Mucosa of descending colon (tissue), 3 donors: ENCODE data around the gene SIVA1. TPM values are rescaled to one million over a fixed set of nuclear protein-coding genes. Genes with fewer than 3 reads are reported as not detected.
A peak's percentile ranks its signal among the peaks of the same experiment; 100 is the strongest.

ENCODE experiments used
- ATAC-seq: fragments of 200-7000 bp; cut with Tn5 transposase; one replicate; pipeline ENCODE4 v1.9.1; 2020; ENCODE audit warnings: mild to moderate bottlenecking, moderate library complexity
- DNase-seq, 3 donors: peaks; one replicate each; pipeline ENCODE4 v3.0.0-alpha.2; 2020
- H3K36me3 ChIP-seq: fragments of 200-600 bp; one replicate; pipeline ENCODE4 v1.8.0; 2021; ENCODE audit warnings: low read depth, mild to moderate bottlenecking
- H3K4me1 ChIP-seq: fragments of 200-600 bp; one replicate; pipeline ENCODE4 v1.8.0; 2021; ENCODE audit warnings: low read depth, mild to moderate bottlenecking
- H3K4me3 ChIP-seq: fragments of 200-600 bp; one replicate; pipeline ENCODE4 v1.8.0; 2021; ENCODE audit warnings: mild to moderate bottlenecking
- H3K9me3 ChIP-seq: fragments of 200-600 bp; one replicate; pipeline ENCODE4 v1.8.0; 2021; ENCODE audit warnings: mild to moderate bottlenecking
- CTCF ChIP-seq: fragments of 200-600 bp; IDR thresholded peaks from one replicate; pipeline ENCODE4 v1.8.0; 2022; ENCODE audit warnings: antibody characterized with exemption, mild to moderate bottlenecking
- intact Hi-C, 2 donors: fragments of 100-400 bp; cut with DNase I in 1 of 2; cut with micrococcal nuclease in 1 of 2; formaldehyde crosslinking; loops; one replicate each; pipeline versions ENCODE4 v1.11.0 to v1.11.1; 2022; cut with DNase I, micrococcal nuclease
- total RNA-seq, 3 donors: library from RNA; stranded (reverse); fragmentation: NEBNext Ultra II Directional in 2 of 3; extraction: Animal tissue kit (Norgen Biotek cat#: 25700) in 2 of 3; gene quantifications; one replicate each; pipeline versions ENCODE4 v1.2.1 to v1.2.4, GENCODE V29; 2021 to 2023
- donor health status: DM: no; HTN: no; CAD: no; lungs with moderate emphysema.
- donor health status: DM: no; HTN: no; CAD: no.
- donor health status: DM: no; HTN: yes; CAD: no.

Gene SIVA1
- total RNA-seq, 3 donors from 2014 or later = 38.7 to 82.4 (median 60.4) TPM

- DNase-seq (no peak), ATAC-seq (no peak)
- intact Hi-C loops = no loop called here
- Histone ChIP-seq H3K4me3 (no peak overlapping the region), H3K4me1 (peaks cover 20% of the 10 kb centered on the region), H3K9me3 (no peaks in the 10 kb centered on the region), H3K36me3 (no peaks in the 10 kb centered on the region)
- no peak for TF ChIP-seq CTCF
Observed at GRCh38 chr14:104721505-104722431, 31.2 kb upstream of the SIVA1 start.

DNA sequence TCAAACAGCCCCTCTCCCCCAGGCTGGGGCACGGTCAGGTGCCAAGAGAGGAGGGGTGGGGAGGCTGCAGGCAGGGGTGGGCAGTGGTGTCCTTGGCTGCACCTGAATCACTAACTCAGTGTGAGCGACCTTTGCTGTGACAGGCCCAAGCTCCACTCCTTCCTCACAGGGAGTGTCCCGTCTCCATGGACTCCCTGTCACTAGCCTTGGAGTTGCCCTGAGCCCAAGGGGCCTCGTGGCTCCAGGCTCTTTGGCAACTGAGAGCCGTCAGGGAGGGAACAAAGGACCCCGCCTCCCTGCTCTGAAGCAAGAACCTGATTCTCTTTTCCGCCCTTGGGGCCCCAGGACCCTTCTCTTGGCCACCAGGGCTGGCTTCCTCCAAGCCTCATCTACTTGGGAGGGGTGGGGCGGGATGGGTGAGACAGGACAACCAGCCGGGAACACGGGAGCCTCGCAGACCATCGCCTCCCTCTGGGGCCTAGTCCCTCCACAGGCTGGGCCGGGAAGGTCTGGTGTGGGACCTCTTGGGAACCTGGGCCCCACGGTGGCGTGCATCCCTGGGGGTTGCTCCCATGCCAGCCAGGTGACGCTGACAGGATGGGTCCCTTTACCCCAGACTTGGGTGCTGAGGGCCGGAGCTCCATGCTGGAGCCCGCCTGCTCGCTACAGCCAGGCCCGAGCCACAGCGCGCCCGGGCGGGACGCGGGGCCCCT, 29.9 kb upstream of the SIVA1 start:
- intact Hi-C loops = no loop called here
- peaks cover 20% of the 10 kb centered on the region for H3K4me1 ChIP-seq
- H3K36me3 ChIP-seq = no peaks in the 10 kb centered on the region
- no peaks in the 10 kb centered on the region for H3K9me3 ChIP-seq
- DNase-seq (no peak), ATAC-seq (peak; percentile 45)
- TF ChIP-seq CTCF = no peak
- no peak overlapping the region for H3K4me3 ChIP-seq

DNA sequence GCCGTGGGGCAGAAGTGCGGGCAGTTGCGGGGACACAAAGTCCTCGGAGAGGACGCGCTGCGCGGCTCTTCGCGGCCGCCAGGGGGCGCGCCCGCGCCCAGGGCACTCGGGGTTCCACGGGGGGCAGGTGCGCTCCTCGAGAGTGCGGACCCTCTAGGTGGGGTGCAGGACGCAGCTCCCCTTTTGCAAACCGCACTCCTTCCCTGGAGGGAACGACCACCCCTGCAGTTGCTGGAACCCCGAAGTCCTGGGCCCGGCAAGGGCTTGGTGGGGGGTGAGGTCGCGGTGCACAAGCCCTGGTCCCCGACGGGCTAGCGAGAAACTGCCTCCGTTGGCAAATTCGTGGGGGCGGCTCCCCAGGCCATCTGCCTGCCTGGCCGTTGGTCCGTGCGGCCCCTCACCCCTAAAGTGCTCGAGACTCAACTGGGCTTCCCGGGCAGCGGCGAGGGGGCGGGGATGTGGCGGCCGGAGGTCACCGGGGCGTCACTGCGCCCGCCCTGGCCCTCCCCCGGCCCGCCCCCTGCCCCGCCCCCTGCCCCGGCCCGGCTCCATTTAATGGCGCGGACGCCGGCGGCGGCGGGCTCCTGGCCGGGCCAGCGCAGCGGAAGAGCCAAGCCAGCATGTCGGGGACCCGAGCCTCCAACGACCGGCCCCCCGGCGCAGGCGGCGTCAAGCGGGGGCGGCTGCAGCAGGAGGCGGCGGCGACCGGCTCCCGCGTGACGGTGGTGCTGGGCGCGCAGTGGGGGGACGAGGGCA, 29.1 kb upstream of the SIVA1 start, which contains the start of gene ADSS1:
Gene ADSS1, plus strand, starts transcription at position 579 of the 756 bp plus-strand sequence. Its CDS starts 42 bp downstream, at position 621.
- DNase-seq (peak; percentile 79 to 85 (median 83)), ATAC-seq (peak; percentile 84)
- H3K36me3 ChIP-seq = no peaks in the 10 kb centered on the region
- TF ChIP-seq CTCF = peak; percentile 98
- H3K4me3 ChIP-seq = peak within 1 kb of the TSS; percentile 24
- peaks cover 20% of the 10 kb centered on the region for H3K4me1 ChIP-seq
- intact Hi-C loops = no loop called here
- H3K9me3 ChIP-seq = no peaks in the 10 kb centered on the region

DNA sequence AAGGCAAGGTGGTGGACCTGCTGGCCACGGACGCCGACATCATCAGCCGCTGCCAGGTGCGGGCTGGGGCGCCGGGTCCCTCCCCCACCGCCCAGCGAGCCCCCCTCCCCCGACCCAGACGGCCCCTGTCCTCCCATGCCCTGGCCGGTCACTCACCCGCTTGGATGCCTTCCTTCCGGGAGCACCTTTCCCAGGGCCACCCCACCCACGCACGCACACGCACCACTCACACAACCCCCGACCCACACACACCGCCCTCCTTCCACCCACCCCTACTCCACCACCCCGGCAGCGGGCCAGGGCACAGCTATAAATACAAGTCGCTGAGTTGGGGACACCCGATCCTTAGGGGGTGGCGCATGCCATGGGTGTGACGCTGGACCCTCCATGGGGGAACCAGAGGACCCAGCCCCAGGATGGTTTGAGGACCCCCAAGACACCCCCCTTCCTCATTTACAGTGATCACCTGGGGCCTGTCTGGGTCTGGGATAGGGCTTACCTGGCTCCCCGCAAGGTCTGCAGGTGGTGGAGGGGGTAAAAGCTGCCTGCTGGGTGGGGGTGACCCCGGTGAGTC, 28.5 kb upstream of the SIVA1 start:
- TF ChIP-seq CTCF = no peak
- Histone ChIP-seq H3K9me3 (no peaks in the 10 kb centered on the region), H3K4me3 (peak overlapping the region; percentile 24), H3K4me1 (peaks cover 20% of the 10 kb centered on the region), H3K36me3 (no peaks in the 10 kb centered on the region)
- peak; percentile 53 to 73 (median 73) for DNase-seq
- ATAC-seq = peak; percentile 31
- intact Hi-C loops = no loop called here
